Lung microvascular endothelial cell (primary cell): Measurements from ENCODE around the gene AGPAT4. TPM values are rescaled to one million over a fixed set of nuclear protein-coding genes. Genes with fewer than 3 reads are reported as not detected.

Experiments
- DNase-seq, 2 donors: peaks; one replicate each; pipeline versions ENCODE4 v3.0.0 to v3.0.0-alpha.2; 2010; ENCODE audit warnings: low read depth in 2 of 2
- total RNA-seq: library from RNA; depleted of rRNA; stranded (reverse); fragments of >200 nt; gene quantifications from 2 replicates; pipeline ENCODE4 v1.2.1, GENCODE V29; 2014

AGPAT4 gene
- total RNA-seq, 1 donor from 2014 or later, result 15.9 TPM

- DNase-seq, result no peak
Measured at GRCh38 chr6:161284653-161285052, 10.8 kb upstream of the AGPAT4 start.

- DNase-seq, result no peak
Measured at GRCh38 chr6:161281092-161281491, 7.2 kb upstream of the AGPAT4 start.

- DNase-seq, result peak; percentile 26 to 27
Measured at GRCh38 chr6:161279677-161280415, 6.0 kb upstream of the AGPAT4 start.

- no peak for DNase-seq
Measured at GRCh38 chr6:161276605-161277155, 2.8 kb upstream of the AGPAT4 start.

- DNase-seq, result no peak
Measured at GRCh38 chr6:161274898-161275297, 1.0 kb upstream of the AGPAT4 start.

GRCh38 chr6:161274488-161274858 lies 612 bp upstream of the AGPAT4 start:
- no peak for DNase-seq

GRCh38 chr6:161273274-161273751 lies 548 bp downstream of the AGPAT4 start:
- DNase-seq, result peak; percentile 63 to 88

- DNase-seq, result peak in 1 of 2 donors; percentile 68
Measured at GRCh38 chr6:161272635-161273273, 1.1 kb downstream of the AGPAT4 start.

GRCh38 chr6:161271343-161272030 lies 2.4 kb downstream of the AGPAT4 start:
- DNase-seq, result no peak

- DNase-seq, result peak in 1 of 2 donors; percentile 71
Measured at GRCh38 chr6:161270116-161270515, 3.7 kb downstream of the AGPAT4 start.

- no peak for DNase-seq
Measured at GRCh38 chr6:161269310-161269709, 4.6 kb downstream of the AGPAT4 start.

- DNase-seq, result no peak
Measured at GRCh38 chr6:161268531-161269210, 5.2 kb downstream of the AGPAT4 start.

GRCh38 chr6:161266513-161267230 lies 7.2 kb downstream of the AGPAT4 start:
- DNase-seq, result no peak

- no peak for DNase-seq
Measured at GRCh38 chr6:161265975-161266374, 7.9 kb downstream of the AGPAT4 start.

GRCh38 chr6:161265554-161265953 lies 8.3 kb downstream of the AGPAT4 start:
- DNase-seq, result no peak

- no peak for DNase-seq
Measured at GRCh38 chr6:161264181-161264580, 9.7 kb downstream of the AGPAT4 start.

- DNase-seq, result no peak
Measured at GRCh38 chr6:161261816-161262215, 12.0 kb downstream of the AGPAT4 start.

GRCh38 chr6:161261325-161261724 lies 12.5 kb downstream of the AGPAT4 start:
- peak in 1 of 2 donors; percentile 33 for DNase-seq

GRCh38 chr6:161259302-161259701 lies 14.6 kb downstream of the AGPAT4 start:
- no peak for DNase-seq

- DNase-seq, result peak; percentile 88 to 96
Measured at GRCh38 chr6:161257793-161258457, 15.9 kb downstream of the AGPAT4 start.
